Testis (tissue), 2 donors: Measurements from ENCODE around the gene TAMALIN.

Experiments
- POLR2A ChIP-seq: fragments of 450-650 bp; IDR thresholded peaks from one replicate; pipeline ENCODE4 v1.6.1; 2017; ENCODE audit warnings: antibody characterized with exemption, mild to moderate bottlenecking, moderate library complexity
- TF ChIP-seq, protein P1 (sequence below), 3 experiments: fragments of 450-650 bp in 2 of 3; fragments of 200-600 bp in 1 of 3; sonication (generic) in 1 of 3; IDR thresholded peaks; one replicate each; pipeline ENCODE4 v1.5.1; 2016 to 2019; ENCODE audit warnings: antibody characterized with exemption in 3 of 3, mild to moderate bottlenecking in 2 of 3, moderate library complexity in 1 of 3

DNA sequence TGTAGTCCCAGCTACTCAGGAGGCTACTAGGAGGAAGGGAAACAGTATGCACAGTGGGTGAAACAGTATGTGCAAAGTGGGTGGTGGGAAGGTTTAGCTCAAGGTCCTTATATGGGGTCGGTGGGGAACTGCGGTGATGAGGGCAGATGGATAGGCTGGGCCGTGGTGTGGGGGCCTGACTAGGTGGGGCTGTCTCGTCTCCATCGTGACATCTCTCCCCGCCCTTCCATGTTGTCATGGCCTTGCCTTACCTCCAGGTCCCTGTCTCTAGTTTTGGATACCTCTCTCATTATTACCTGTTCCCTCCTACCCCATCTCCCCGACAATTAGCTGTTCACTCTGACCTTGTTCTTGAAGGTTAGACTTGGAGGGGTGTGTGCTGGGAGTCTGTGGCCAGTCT is 40.1 kb downstream of the TAMALIN start:
- TF ChIP-seq, protein P1, sequence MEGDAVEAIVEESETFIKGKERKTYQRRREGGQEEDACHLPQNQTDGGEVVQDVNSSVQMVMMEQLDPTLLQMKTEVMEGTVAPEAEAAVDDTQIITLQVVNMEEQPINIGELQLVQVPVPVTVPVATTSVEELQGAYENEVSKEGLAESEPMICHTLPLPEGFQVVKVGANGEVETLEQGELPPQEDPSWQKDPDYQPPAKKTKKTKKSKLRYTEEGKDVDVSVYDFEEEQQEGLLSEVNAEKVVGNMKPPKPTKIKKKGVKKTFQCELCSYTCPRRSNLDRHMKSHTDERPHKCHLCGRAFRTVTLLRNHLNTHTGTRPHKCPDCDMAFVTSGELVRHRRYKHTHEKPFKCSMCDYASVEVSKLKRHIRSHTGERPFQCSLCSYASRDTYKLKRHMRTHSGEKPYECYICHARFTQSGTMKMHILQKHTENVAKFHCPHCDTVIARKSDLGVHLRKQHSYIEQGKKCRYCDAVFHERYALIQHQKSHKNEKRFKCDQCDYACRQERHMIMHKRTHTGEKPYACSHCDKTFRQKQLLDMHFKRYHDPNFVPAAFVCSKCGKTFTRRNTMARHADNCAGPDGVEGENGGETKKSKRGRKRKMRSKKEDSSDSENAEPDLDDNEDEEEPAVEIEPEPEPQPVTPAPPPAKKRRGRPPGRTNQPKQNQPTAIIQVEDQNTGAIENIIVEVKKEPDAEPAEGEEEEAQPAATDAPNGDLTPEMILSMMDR (IDR thresholded peaks at IDR 0.05), result no peak
- no peak for TF ChIP-seq POLR2A
